Bone marrow (tissue), 2 donors: ENCODE measurements around the gene PKN3.

Source experiments
- DNase-seq, 2 donors: peaks; one replicate each; lab custom pipeline; 2025; lab: John Stamatoyannopoulos, UW

PKN3 gene

GRCh38 chr9:128716581-128717254 lies 14.4 kb downstream of the PKN3 start:
- no peak for DNase-seq

- DNase-seq = no peak
Measured at GRCh38 chr9:128718047-128718446, 15.7 kb downstream of the PKN3 start.

DNA sequence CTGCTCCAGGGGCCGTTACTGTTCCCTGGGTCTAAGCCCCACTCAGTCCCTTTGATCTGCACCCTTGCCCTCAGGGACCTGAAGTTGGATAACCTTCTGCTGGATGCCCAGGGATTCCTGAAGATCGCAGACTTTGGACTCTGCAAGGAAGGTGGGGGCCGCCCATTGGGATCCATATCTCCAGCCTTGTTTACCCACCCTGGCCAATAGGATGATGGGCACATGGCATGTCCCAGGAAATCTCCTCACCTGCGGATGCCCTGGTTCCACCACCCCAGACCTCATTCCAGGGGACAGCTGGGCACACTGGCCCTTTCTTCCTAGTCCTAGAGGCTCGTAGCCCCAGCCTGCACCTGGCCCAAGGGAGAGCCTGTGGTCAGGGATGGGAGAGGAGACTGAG lies 16.2 kb downstream of the PKN3 start:
- DNase-seq = no peak

GRCh38 chr9:128719919-128720605 lies 17.8 kb downstream of the PKN3 start:
- DNase-seq = no peak

DNA sequence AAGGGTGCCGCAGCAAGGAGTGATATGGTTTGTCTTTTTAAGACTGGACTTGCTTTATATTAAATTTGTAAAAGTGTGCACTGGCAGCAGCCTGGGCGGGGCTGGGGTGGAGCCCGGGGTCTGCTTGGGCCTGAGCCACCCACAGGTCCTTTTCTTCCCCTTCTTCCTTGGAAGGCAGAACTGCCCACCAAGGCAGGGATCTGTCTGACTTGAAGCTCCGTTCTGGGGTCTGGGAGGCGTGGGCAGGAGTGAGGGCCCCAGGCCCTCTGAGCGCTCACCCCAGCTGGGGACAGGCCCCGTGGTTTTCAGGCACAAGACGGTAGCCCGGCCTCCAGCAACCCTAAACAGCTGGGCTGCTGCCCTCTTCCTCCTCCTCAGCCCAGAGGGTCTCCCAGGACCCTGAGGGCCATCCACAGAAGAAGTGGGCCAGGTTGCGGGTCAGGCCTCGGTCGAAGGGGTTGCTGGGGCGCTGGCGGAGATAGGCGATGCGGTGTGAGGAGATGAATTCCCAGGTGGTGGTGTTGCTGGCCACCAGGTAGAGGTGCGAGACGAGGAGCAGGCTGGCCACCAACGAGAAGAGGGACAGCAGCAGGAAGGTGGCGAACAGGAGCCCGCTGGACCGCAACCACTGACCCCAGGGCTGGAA lies 18.7 kb downstream of the PKN3 start:
- DNase-seq = no peak

GRCh38 chr9:128721487-128722010 lies 19.2 kb downstream of the PKN3 start:
- no peak for DNase-seq

DNA sequence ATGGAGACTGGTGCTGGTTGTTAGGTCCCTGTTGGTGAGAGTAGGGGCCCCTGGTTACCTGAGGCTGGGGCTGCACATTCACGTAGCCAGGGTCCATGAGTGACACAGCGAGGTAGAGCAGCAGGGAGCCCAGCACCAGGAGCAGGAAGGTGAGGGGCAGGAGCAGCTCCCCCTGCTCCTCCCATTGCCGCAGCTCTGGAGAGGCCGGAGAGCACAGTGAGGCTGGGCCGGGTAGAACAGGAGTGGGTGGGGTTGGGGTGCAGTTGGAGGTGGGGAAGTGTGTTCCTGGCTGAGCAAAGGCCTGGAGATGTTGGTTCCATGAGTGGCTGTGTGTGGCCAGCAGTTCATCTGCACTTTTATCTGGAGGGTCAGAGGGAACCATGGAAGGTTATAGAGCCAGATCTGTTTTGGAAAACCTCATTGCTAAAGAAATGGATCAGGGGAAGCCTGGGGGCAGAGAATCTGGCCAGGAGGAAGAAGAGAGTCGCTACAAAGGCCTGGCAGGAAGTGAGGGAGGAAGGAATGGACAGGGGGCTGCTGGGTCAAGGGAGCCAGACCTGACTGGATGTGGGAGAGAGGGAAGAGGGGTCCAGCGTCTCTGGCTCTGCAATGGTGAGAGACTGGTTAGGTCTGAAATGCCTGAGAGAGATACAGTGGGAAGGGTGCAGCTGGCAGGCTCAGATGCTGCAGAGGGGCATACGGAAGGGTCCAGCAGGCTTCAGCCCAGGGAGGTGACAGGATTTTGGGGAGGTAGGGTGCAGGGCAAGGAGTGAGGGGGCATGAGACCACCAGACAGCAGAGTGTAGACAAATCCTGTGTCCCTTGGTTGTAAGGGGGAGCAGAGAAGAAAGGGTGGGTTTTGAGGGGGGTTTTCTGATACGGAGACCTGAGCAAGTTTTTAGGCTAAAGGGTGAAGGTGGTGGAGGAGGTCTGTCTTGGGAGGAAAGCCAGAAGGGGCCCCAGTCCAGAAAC lies 20.4 kb downstream of the PKN3 start:
- no peak for DNase-seq

GRCh38 chr9:128723352-128723865 lies 21.1 kb downstream of the PKN3 start:
- no peak for DNase-seq

DNA sequence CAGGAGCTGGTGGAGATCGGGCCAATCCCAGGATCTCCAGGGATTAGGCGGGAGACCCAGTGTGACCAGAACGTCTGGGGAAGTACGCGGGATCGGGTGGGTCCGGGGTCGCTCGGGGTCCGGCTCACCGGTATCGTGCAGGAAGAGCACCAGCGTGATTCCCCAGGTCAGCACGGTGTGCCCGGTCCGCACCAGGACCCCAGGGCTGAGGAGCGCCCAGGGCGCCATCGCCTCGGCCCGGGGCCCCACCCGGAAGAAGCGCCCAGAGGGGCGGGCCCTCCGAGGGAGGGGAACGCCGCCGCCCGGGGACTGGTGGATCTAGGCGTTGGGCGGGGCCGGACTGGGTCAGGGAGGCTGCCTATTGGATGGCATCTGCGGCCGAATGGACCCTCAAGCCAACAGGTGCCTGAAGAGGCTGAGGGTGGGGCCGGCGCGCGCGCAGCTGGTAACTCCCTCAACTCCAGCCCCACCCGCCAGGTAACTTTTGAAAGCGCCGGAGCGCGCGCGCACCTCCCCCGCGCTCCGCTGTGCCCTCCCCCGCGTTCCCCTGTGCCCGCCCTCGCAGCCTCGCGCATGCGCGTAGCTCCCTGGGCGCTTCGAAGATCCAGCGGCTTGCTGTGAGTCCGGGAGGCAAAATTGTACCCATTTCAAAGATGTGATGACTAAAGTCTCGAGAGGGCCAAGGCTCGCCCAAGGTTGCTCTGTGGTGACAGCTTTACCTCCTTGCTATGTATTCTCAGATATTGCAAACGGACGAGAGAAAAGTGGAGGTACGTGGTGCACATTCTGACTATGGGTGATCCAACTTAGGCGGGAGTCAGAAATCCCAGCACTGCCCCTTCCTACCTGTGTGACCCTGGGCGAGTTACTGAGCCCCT lies 21.8 kb downstream of the PKN3 start, which contains the start of gene ZDHHC12:
Gene ZDHHC12, minus strand, starts transcription at position 262 of the 878 bp plus-strand sequence. Its CDS starts 34 bp downstream, at position 228.
- peak; percentile 80 to 98 for DNase-seq

DNA sequence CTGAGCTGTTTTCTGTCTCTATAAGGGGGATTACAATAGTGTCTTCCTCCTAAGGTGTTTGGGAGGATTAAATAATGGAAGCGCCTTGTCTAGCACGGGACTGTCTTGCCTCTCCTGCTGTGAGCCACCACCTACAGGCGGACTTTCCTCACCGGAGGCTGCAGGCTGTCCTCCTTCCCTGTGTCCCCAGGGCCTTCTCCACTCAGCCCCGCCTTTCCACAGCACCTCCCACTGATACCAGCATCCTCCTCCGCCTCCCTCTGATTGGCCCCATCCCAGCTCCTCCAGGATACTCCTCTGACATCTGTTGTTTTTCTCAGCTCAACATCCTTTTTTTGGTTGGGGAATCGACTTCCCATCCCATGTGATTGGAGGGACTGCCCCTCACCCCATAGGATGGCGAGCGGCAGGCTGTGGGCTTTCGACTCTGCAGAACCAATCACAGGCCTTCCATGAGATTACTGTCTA lies 22.5 kb downstream of the PKN3 start:
- peak in 1 of 2 donors; percentile 18 for DNase-seq

- no peak for DNase-seq
Measured at GRCh38 chr9:128727640-128728248, 25.4 kb downstream of the PKN3 start.

- no peak for DNase-seq
Measured at GRCh38 chr9:128728298-128728697, 26.0 kb downstream of the PKN3 start.

- DNase-seq = no peak
Measured at GRCh38 chr9:128729302-128729701, 27.0 kb downstream of the PKN3 start.

DNA sequence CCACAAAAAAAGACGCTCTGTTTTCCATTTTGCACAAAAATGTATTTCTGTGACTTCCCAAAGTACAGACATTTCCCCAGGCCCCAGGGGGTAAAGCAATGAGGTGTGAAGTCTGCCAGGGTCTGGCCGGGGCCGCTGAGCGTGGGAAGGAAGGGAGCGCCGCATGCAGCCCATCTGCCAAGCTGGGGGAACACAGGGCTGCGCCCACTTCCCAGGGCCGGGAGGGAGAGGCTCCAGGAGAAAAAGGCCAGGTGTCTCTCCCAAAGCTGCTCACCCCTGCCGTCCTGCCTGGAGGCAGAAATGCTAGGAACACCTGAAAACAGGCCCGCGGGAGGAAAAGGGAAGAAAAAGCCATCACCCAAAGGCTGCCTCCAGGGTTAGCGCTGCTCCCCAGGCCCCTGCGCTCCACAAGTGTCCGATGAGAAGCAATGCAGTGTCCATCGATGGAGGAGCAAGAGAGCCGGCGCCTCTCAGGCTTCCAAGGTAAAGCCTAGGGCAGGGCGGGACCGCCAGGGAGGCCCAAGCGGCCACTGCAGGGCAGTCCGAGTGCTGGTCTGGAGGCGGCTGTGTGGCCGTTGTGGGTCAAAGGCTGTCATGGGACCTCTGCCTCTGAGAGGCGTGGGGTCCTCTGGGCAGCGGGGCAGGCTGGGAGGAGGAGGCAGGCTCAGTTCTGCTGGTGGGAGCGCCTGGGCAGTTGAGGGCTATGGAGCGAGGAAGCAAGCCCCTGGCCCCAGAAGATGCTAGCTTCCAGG lies 27.6 kb downstream of the PKN3 start:
- no peak for DNase-seq

DNA sequence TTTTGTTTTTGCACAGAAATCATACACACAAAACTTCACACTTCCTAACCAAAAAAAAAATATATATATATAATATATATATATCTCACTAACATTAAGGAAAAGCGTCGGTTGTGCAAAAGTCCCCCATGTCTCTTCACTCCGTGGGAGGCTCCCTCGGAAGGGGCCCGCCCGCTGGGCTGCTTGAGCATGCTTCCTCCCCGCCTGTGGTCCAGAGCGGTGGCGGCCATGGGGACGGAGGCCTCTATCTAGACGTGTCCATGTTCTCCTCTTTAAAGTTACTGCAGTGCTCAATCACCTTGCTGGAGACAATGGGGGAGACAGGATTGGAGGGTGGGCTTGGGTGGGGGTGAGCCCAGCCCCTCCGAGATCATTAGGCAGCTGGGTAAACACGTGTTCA lies 28.8 kb downstream of the PKN3 start:
- DNase-seq = no peak

GRCh38 chr9:128731691-128732090 lies 29.4 kb downstream of the PKN3 start:
- DNase-seq = no peak

DNA sequence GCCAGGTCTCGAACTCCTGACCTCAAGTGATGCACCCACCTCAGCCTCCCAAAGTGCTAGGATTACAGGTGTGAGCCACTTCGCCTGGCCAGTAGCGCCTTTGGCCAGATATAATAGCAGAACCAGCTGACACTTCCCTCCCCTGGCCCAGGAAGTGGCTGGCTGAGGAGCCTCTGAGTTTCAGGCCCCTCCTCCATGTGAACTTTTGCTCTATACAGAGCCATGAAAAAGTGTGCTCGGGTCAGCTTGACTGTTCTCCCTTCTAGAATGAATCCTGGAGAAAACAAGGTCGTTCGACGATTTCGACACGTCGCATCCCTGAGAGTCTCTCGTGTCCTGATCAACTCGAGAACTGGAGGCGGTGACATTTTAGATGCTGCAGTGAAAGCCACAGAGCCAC lies 30.3 kb downstream of the PKN3 start:
- DNase-seq = no peak

GRCh38 chr9:128733256-128733655 lies 31.0 kb downstream of the PKN3 start:
- DNase-seq = peak in 1 of 2 donors; percentile 35

- DNase-seq = no peak
Measured at GRCh38 chr9:128735373-128735772, 33.1 kb downstream of the PKN3 start.
